GM18507 (cell line): ENCODE results near the gene RAB1A.
A peak's percentile ranks its signal among the peaks of the same experiment; 100 is the strongest.
"Not testable (repeated sequence)": the region's sequence is repeated elsewhere in the genome, so short reads cannot be mapped to it uniquely, and the experiment has no call there.

Source experiments
- DNase-seq: peaks from one replicate; pipeline ENCODE4 v3.0.0; 2011; ENCODE audit warnings: low read depth; ENCODE audit not compliant: insufficient read length; ENCODE audit errors: extremely low spot score
- FAIRE-seq: peaks from 2 replicates; lab custom pipeline; 2011; peaks lifted over from hg19 to GRCh38; lab: Jason Lieb, UNC

RAB1A gene

GRCh38 chr2:65129826-65130663, at the start of gene RAB1A:
Gene RAB1A, minus strand, starts transcription at chr2:65130106. Its CDS starts 191 bp downstream, at chr2:65129915.
- peak; percentile 98 for DNase-seq
- peak; percentile 98 for FAIRE-seq

GRCh38 chr2:65177751-65178442, 48.0 kb upstream of the RAB1A start:
- FAIRE-seq (no peak), DNase-seq (no peak)

GRCh38 chr2:65175894-65176530, 46.1 kb upstream of the RAB1A start:
- DNase-seq: no peak
- no peak for FAIRE-seq

- DNase-seq, FAIRE-seq: not testable (repeated sequence)
Measured at GRCh38 chr2:65174031-65174430, 44.1 kb upstream of the RAB1A start.

GRCh38 chr2:65172994-65173790, 43.3 kb upstream of the RAB1A start:
- FAIRE-seq: no peak
- no peak for DNase-seq

GRCh38 chr2:65170611-65171477, 40.9 kb upstream of the RAB1A start:
- DNase-seq, FAIRE-seq: not testable (repeated sequence)

GRCh38 chr2:65169760-65170136, 39.8 kb upstream of the RAB1A start:
- no peak for DNase-seq
- FAIRE-seq: no peak

GRCh38 chr2:65165558-65165957, 35.7 kb upstream of the RAB1A start:
- FAIRE-seq (no peak), DNase-seq (no peak)

- DNase-seq (no peak), FAIRE-seq (no peak)
Measured at GRCh38 chr2:65164426-65164891, 34.6 kb upstream of the RAB1A start.

- no peak for DNase-seq
- no peak for FAIRE-seq
Measured at GRCh38 chr2:65161551-65162100, 31.7 kb upstream of the RAB1A start.

GRCh38 chr2:65159906-65160305, 30.0 kb upstream of the RAB1A start:
- DNase-seq: no peak
- no peak for FAIRE-seq

GRCh38 chr2:65159261-65159660, 29.4 kb upstream of the RAB1A start:
- no peak for DNase-seq
- FAIRE-seq: no peak

GRCh38 chr2:65158557-65158956, 28.7 kb upstream of the RAB1A start:
- FAIRE-seq: no peak
- DNase-seq: no peak

GRCh38 chr2:65157856-65158255, 27.9 kb upstream of the RAB1A start:
- not testable (repeated sequence) for DNase-seq, FAIRE-seq

GRCh38 chr2:65156041-65156440, 26.1 kb upstream of the RAB1A start:
- DNase-seq: no peak
- FAIRE-seq: no peak

GRCh38 chr2:65153515-65153914, 23.6 kb upstream of the RAB1A start:
- FAIRE-seq (no peak), DNase-seq (no peak)

GRCh38 chr2:65146078-65146477, 16.2 kb upstream of the RAB1A start:
- FAIRE-seq (no peak), DNase-seq (no peak)

GRCh38 chr2:65144571-65144970, 14.7 kb upstream of the RAB1A start:
- FAIRE-seq: no peak
- no peak for DNase-seq
